Common myeloid progenitor, CD34-positive (primary cell): ENCODE results near the gene GRID1.
A peak's percentile ranks its signal among the peaks of the same experiment; 100 is the strongest.

Experiments
- CTCF ChIA-PET: fragments of 350-600 bp; sonication (Branson Sonifier 250); formaldehyde crosslinking; loops from one replicate; lab custom pipeline; 2021; ENCODE audit warnings: antibody characterized with exemption; lab: Charles Lee
- POLR2A ChIA-PET: fragments of 350-600 bp; sonication (Branson Sonifier 250); formaldehyde crosslinking; loops from one replicate; lab custom pipeline; 2021; ENCODE audit warnings: antibody characterized with exemption; lab: Charles Lee
- DNase-seq, 3 donors: peaks; one replicate each; pipeline versions ENCODE4 v3.0.0 to v3.0.0-alpha.2; 2013
- H3K27ac ChIP-seq, 2 experiments: 1 replicate in 1 of 2; 2 replicates in 1 of 2; pipeline ENCODE4 v1.7.0; 2013; ENCODE audit warnings: inconsistent platforms in 2 of 2, low read length in 2 of 2, mild to moderate bottlenecking in 2 of 2, low read depth in 1 of 2, moderate library complexity in 1 of 2; ENCODE audit not compliant: severe bottlenecking in 2 of 2, insufficient read depth in 1 of 2, poor library complexity in 1 of 2
- H3K27me3 ChIP-seq, 5 experiments: replicated peaks in 2 of 5; 1 replicate in 3 of 5; 2 replicates in 2 of 5; pipeline versions ENCODE4 v1.6.1 to v1.7.0; 2013; ENCODE audit warnings: low read length in 4 of 5, mild to moderate bottlenecking in 2 of 5, moderate library complexity in 2 of 5, inconsistent platforms in 1 of 5; ENCODE audit not compliant: insufficient read depth in 5 of 5, control insufficient read depth in 4 of 5
- H3K36me3 ChIP-seq, 4 experiments: 1 replicate in 2 of 4; 2 replicates in 2 of 4; pipeline versions ENCODE4 v1.6.1 to v1.7.0; 2013; ENCODE audit warnings: low read length in 3 of 4, control low read depth in 1 of 4, mild to moderate bottlenecking in 1 of 4; ENCODE audit not compliant: control insufficient read depth in 4 of 4, insufficient read depth in 4 of 4
- H3K4me1 ChIP-seq, 4 experiments: 1 replicate in 3 of 4; 2 replicates in 1 of 4; pipeline versions ENCODE4 v1.6.1 to v1.7.1; 2013; ENCODE audit warnings: low read length in 3 of 4, mild to moderate bottlenecking in 3 of 4, control low read depth in 1 of 4, inconsistent platforms in 1 of 4, moderate library complexity in 1 of 4; ENCODE audit not compliant: control insufficient read depth in 4 of 4, insufficient read depth in 4 of 4; ENCODE audit errors: control extremely low read depth in 1 of 4
- H3K4me3 ChIP-seq, 7 experiments: 1 replicate in 4 of 7; 2 replicates in 3 of 7; pipeline versions ENCODE4 v1.5.1 to v1.7.0; 2013; ENCODE audit warnings: mild to moderate bottlenecking in 7 of 7, low read length in 6 of 7, moderate library complexity in 6 of 7, inconsistent platforms in 2 of 7, low read depth in 2 of 7, control low read depth in 1 of 7; ENCODE audit not compliant: insufficient read depth in 4 of 7, control insufficient read depth in 1 of 7; ENCODE audit errors: extremely low read depth in 1 of 7
- H3K9me3 ChIP-seq, 5 experiments: 1 replicate in 4 of 5; 2 replicates in 1 of 5; pipeline versions ENCODE4 v1.6.1 to v1.7.1; 2013; ENCODE audit warnings: low read length in 4 of 5, mild to moderate bottlenecking in 2 of 5, inconsistent platforms in 1 of 5, low read depth in 1 of 5, moderate library complexity in 1 of 5; ENCODE audit not compliant: control insufficient read depth in 4 of 5, insufficient read depth in 2 of 5; ENCODE audit errors: control extremely low read depth in 1 of 5
- WGBS: methylation state at CpG from one replicate; pipeline ENCODE4 v1.1.5; 2013; ENCODE audit not compliant: insufficient coverage; 5-methylcytosine and 5-hydroxymethylcytosine counted together

The GRID1 gene

DNA sequence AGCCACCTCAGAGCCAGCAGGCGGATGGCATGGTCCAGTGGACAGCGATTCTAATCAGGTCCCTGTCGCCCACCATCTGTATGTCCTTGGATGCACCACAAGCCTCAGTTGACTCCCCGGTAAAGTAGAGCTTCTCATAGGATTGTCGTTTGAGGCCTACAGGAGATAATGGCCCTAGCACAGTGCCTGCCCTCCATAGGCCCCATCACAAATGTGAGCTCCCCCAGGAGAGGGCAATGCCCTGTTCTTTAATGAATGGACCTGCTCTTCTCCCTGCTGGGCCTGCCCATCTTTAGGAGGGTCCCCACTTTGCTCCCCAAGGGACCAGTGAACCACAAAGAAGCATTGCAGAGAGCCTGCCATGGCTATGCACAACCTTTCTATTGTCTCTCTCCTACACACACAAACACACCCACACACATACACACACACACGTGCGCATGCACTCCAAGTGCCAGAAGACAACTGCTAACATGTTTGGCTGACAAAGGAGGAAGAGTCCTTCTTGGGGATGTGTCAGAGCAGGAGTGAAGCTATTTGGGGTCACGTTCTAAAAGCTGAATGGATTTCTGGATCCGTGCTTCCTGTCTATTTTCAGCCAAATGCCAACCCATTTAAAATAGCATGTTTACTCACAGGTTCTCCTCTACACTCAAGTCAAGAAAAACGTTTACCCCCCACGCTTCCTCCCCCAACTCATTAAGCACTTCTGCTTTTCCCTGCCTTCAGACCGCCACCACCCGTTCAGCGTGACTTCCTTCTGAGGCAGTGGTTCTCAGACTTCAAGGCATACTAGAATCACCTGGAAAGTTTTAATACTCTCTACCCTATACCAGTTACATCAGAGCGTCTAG lies 196.1 kb downstream of the GRID1 start:
- peaks cover 0 to 39% (median 18%) of the 10 kb centered on the region in 4 experiments for H3K4me1 ChIP-seq
- 38% methylated on average over 13 of the region's 15 CpGs for WGBS
- H3K36me3 ChIP-seq = no peaks in the 10 kb centered on the region
- H3K27me3 ChIP-seq = no peaks in the 10 kb centered on the region
- CTCF ChIA-PET = interaction anchor here (1.1 to 1.7 kb wide), 2 partner anchors 14 to 39 kb away, joined by 3 to 5 read pairs; no protein-coding TSS in a partner anchor
- DNase-seq = peak; percentile 49 to 94 (median 92)
- H3K9me3 ChIP-seq = no peaks in the 10 kb centered on the region
- POLR2A ChIA-PET = interaction anchor here (0.9 kb wide), 1 partner anchor 96 kb away, joined by 3 read pairs; no protein-coding TSS in a partner anchor
- no peak overlapping the region for H3K27ac ChIP-seq
- no peak overlapping the region for H3K4me3 ChIP-seq

GRCh38 chr10:86169506-86170254 lies 196.9 kb downstream of the GRID1 start:
- no peaks in the 10 kb centered on the region for H3K27me3 ChIP-seq
- H3K4me1 ChIP-seq = peaks cover 0 to 39% (median 18%) of the 10 kb centered on the region in 4 experiments
- ChIA-PET CTCF (interaction anchor here (1.7 kb wide), 1 partner anchor 40 kb away, joined by 3 read pairs; no protein-coding TSS in a partner anchor), POLR2A (no interaction called here)
- WGBS = 89% methylated on average over 9 of the region's 10 CpGs
- H3K27ac ChIP-seq = no peak overlapping the region
- no peaks in the 10 kb centered on the region for H3K36me3 ChIP-seq
- no peak overlapping the region for H3K4me3 ChIP-seq
- DNase-seq = peak in 2 of 3 donors; percentile 12 to 20
- H3K9me3 ChIP-seq = no peaks in the 10 kb centered on the region

GRCh38 chr10:86169066-86169465 lies 197.5 kb downstream of the GRID1 start:
- H3K9me3 ChIP-seq = no peaks in the 10 kb centered on the region
- WGBS = 95% methylated on average over 3 of the region's 4 CpGs

GRCh38 chr10:86168256-86168655 lies 198.3 kb downstream of the GRID1 start:
- WGBS = 95% methylated on average over 7 of the region's 7 CpGs
- Histone ChIP-seq H3K4me1 (peaks cover 0 to 43% (median 18%) of the 10 kb centered on the region in 4 experiments), H3K27ac (no peak overlapping the region), H3K27me3 (no peaks in the 10 kb centered on the region), H3K9me3 (no peaks in the 10 kb centered on the region), H3K4me3 (no peak overlapping the region), H3K36me3 (no peaks in the 10 kb centered on the region)
- no peak for DNase-seq
- ChIA-PET CTCF (no interaction called here), POLR2A (interaction anchor here (1.0 kb wide), 1 partner anchor 12 kb away, joined by 3 read pairs; no protein-coding TSS in a partner anchor)

More at GRCh38 chr10:86169066-86169465, 197.5 kb downstream of the GRID1 start:
- no peaks in the 10 kb centered on the region for H3K27me3 ChIP-seq
- POLR2A ChIA-PET = interaction anchor here (1.0 kb wide), 1 partner anchor 13 kb away, joined by 3 read pairs; no protein-coding TSS in a partner anchor
- no peaks in the 10 kb centered on the region for H3K36me3 ChIP-seq
- H3K27ac ChIP-seq = no peak overlapping the region
- CTCF ChIA-PET = no interaction called here
- no peak for DNase-seq
- peaks cover 0 to 43% (median 18%) of the 10 kb centered on the region in 4 experiments for H3K4me1 ChIP-seq
- no peak overlapping the region for H3K4me3 ChIP-seq

GRCh38 chr10:86167762-86168128 lies 198.8 kb downstream of the GRID1 start:
- 96% methylated on average over 4 of the region's 4 CpGs for WGBS
- H3K4me3 ChIP-seq = no peak overlapping the region
- H3K4me1 ChIP-seq = peaks cover 0 to 43% (median 18%) of the 10 kb centered on the region in 4 experiments
- H3K27ac ChIP-seq = no peak overlapping the region
- ChIA-PET POLR2A (interaction anchor here (1.0 kb wide), 1 partner anchor 12 kb away, joined by 3 read pairs; no protein-coding TSS in a partner anchor), CTCF (no interaction called here)
- no peaks in the 10 kb centered on the region for H3K27me3 ChIP-seq
- DNase-seq = no peak
- H3K9me3 ChIP-seq = no peaks in the 10 kb centered on the region
- no peaks in the 10 kb centered on the region for H3K36me3 ChIP-seq

- Histone ChIP-seq H3K36me3 (no peaks in the 10 kb centered on the region), H3K4me3 (no peak overlapping the region), H3K4me1 (peaks cover 0 to 41% (median 18%) of the 10 kb centered on the region in 4 experiments), H3K27ac (no peak overlapping the region), H3K27me3 (no peaks in the 10 kb centered on the region), H3K9me3 (no peaks in the 10 kb centered on the region)
- 94% methylated on average over 5 of the region's 5 CpGs for WGBS
- no peak for DNase-seq
- POLR2A ChIA-PET = no interaction called here
- CTCF ChIA-PET = no interaction called here
Measured at GRCh38 chr10:86167121-86167761, 199.4 kb downstream of the GRID1 start.
